Stimulated activated naive B cell treated with anti-CD40 and anti-IgM and Interleukin-4, amounts not matched to agents 10 μg/mL and 1 μg/mL and 100 μg/mL, for 72 hours (primary cell): ENCODE measurements around the gene CASTOR1.
A peak's percentile ranks its signal among the peaks of the same experiment; 100 is the strongest.
"Not testable (repeated sequence)": the region's sequence is repeated elsewhere in the genome, so short reads cannot be mapped to it uniquely, and the experiment has no call there.

Source experiments
- ATAC-seq, 2 donors: fragments of 150-1000 bp; cut with Tn5 transposase; replicated peaks; 2 replicates each; pipeline ENCODE4 v1.10.0; 2021; ENCODE audit warnings: moderate library complexity in 1 of 2
- DNase-seq: peaks from one replicate; pipeline ENCODE4 v3.0.0; 2021
- H3K27ac Mint-ChIP-seq: one replicate; pipeline ENCODE4 v1.8.0; 2022; ENCODE audit warnings: mild to moderate bottlenecking, mixed read lengths
- H3K27me3 Mint-ChIP-seq, 2 donors: one replicate each; pipeline ENCODE4 v1.8.0; 2022; ENCODE audit warnings: mixed read lengths in 2 of 2
- H3K36me3 Mint-ChIP-seq, 2 donors: one replicate each; pipeline ENCODE4 v1.8.0; 2022; ENCODE audit warnings: mixed read lengths in 2 of 2, mild to moderate bottlenecking in 1 of 2
- H3K4me1 Mint-ChIP-seq, 2 donors: one replicate each; pipeline ENCODE4 v1.8.0; 2022; ENCODE audit warnings: mixed read lengths in 2 of 2, mild to moderate bottlenecking in 1 of 2
- H3K4me3 Mint-ChIP-seq, 2 donors: one replicate each; pipeline ENCODE4 v1.8.0; 2022; ENCODE audit warnings: mild to moderate bottlenecking in 2 of 2, mixed read lengths in 2 of 2, moderate library complexity in 1 of 2
- H3K9me3 Mint-ChIP-seq, 2 donors: one replicate each; pipeline ENCODE4 v1.8.0; 2022; ENCODE audit warnings: mixed read lengths in 2 of 2, mild to moderate bottlenecking in 1 of 2

CASTOR1 gene

DNA sequence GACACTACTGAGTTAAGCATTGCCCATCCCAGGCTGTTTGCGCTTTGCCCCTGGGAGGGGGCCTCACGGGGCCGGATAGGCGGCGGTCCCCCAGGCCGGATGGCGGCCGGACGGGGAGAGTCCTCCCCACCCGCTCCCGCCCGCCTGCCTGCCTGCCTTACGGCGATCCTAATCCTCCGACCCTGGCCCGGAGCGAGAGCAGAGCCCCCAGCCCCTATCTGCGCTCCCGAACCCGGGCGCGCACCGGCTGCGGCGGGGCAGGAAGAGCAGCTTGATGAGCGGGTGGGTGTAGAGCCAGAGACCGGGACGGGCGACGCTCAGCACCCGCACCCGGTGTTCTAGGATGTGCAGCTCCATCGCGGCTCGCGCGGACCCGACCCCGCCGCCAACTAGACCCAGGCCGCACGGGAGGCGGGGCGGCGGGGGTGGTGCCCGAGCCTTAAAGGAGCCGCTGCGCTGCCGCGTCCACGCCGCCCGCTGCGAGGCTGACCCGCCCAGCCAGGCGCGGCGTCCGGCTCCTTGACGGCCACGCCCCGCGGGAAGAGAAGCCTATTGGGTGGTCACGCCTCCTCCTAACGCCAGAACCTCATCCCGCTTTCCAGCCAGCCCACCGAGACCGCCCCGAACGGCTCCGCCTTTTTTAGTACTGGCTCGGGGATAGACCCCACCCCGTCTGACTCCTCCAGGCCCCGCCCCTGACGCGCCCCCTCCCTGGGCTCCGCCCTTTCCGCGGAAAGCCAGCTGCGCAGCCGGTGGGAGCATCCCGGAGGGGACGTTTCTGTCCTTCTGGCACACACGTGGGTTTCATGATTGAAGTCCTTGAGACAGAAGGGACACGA is at the start of gene CASTOR1:
CASTOR1 (minus strand) TSS at position 365 of the 839 bp plus-strand sequence; CDS start at position 357, 8 bp downstream.
- Mint-ChIP-seq H3K27ac (peak within 1 kb of the TSS; percentile 94), H3K9me3 (no peaks in the 10 kb centered on the region), H3K36me3 (peaks cover 23 to 32% of the 10 kb centered on the region in 2 donors), H3K4me1 (peaks cover 24 to 55% of the 10 kb centered on the region in 2 donors), H3K4me3 (peak within 1 kb of the TSS; percentile 92), H3K27me3 (no peaks in the 10 kb centered on the region)
- DNase-seq (peak; percentile 87), ATAC-seq (peak; percentile 79 to 86)

- Mint-ChIP-seq H3K4me1 (peaks cover 19 to 37% of the 10 kb centered on the region in 2 donors), H3K36me3 (peaks cover 71 to 83% of the 10 kb centered on the region in 2 donors), H3K4me3 (no peak overlapping the region), H3K27me3 (no peaks in the 10 kb centered on the region), H3K9me3 (no peaks in the 10 kb centered on the region), H3K27ac (peak overlapping the region; percentile 59)
- no peak for DNase-seq
- ATAC-seq: no peak
These were observed 49.5 kb upstream of the CASTOR1 start for GRCh38 chr22:30338802-30339201.

DNA sequence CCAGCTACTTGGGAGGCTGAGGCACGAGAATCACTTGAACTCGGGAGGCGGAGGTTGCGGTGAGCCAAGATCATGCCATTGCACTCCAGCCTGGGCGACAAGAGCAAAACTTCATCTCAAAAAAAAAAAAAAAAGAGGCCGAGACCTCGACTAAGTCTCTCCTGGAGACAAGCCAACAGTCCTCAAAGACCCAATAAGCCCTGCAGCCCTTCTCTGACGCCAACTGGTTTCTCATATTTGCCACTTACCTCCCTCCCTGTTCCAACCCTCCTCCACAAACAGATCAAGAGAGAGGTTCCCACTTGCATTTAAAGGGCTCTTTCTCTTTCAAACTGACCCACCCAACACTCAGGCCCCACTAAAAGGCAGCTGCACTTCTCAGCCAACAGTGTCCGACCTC is 49.0 kb upstream of the CASTOR1 start:
- not testable (repeated sequence) for DNase-seq, ATAC-seq, H3K9me3 Mint-ChIP-seq, H3K4me3 Mint-ChIP-seq, H3K27me3 Mint-ChIP-seq, H3K27ac Mint-ChIP-seq
- H3K36me3 Mint-ChIP-seq: peaks cover 69 to 83% of the 10 kb centered on the region in 2 donors
- H3K4me1 Mint-ChIP-seq: peaks cover 21 to 37% of the 10 kb centered on the region in 2 donors

DNA sequence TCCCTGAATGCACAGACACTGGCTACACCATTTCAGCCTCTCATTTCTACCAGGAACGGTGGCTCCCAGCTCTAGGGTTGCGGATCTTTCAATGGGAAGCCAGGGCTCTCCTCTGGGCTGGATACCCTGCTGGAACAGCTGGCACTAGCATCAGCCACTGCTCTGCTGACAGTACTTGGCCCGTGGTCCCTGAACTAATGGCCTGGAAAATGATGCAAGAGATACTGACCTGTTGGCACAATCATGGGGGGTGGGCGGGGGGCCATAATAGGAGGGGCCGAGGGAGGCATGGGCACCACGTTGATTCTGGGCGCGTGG is 48.1 kb upstream of the CASTOR1 start:
- H3K27me3 Mint-ChIP-seq: no peaks in the 10 kb centered on the region
- H3K4me1 Mint-ChIP-seq: peaks cover 21 to 37% of the 10 kb centered on the region in 2 donors
- H3K9me3 Mint-ChIP-seq: no peaks in the 10 kb centered on the region
- DNase-seq (no peak), ATAC-seq (no peak)
- no peak overlapping the region for H3K4me3 Mint-ChIP-seq
- no peak overlapping the region for H3K27ac Mint-ChIP-seq
- peaks cover 65 to 84% of the 10 kb centered on the region in 2 donors for H3K36me3 Mint-ChIP-seq

DNA sequence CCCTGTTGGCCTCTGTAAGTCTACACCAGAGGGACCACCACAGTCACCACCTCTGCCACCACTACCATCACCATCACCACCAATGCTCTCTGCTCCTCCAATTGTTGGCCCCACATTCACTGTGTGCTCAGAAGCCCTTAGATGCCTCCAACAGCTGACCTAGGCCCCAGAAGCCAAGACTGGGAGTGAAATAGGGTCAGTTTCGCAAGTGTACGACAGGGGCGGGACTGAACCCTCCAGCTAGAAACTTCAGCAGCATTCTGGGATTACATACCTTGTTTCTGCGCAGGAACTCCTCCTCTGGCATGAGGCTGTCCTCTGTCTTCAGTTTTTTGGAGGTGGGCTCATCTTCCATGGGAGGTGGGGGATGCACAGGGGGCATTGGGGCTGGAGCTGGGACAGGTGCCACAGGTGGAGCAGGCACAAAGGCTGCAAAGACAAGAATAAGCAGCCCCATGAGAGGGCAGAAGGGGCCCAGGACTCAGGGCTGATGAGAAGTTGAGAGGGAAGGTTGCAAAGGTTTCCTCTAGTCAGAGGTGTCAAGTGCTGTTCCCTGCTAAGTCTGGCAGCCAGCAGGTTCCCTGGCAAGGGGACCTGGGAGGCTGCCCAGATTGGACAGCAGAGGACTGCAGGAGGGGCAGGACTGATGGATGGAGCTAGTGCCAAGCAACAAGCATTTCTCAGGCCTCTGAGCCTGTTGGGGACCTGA is 47.6 kb upstream of the CASTOR1 start:
- ATAC-seq: no peak
- Mint-ChIP-seq H3K36me3 (peaks cover 62 to 79% of the 10 kb centered on the region in 2 donors), H3K9me3 (no peaks in the 10 kb centered on the region), H3K27me3 (no peaks in the 10 kb centered on the region), H3K4me1 (peaks cover 21 to 37% of the 10 kb centered on the region in 2 donors), H3K4me3 (no peak overlapping the region), H3K27ac (peak overlapping the region; percentile 33)
- DNase-seq: no peak

DNA sequence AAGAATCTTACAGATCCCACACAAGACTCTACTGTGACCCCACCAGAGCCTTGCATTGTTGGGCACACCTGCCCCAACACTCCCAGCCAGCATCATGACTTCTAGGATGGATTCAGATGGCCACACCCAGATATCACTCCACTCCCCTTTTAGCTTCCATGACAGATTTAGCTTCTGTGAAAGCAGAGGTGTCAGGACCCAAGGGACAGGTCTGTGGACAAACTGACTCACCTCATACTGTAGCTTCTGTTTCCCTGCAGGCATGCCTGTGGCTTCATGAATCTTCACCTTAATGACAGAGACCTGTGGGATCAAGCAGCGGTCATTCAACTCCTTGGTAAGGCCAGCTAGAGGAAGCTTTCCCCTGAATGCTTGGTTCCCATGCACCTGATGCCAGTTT is 45.9 kb upstream of the CASTOR1 start:
- ATAC-seq: peak; percentile 77 to 88
- no peaks in the 10 kb centered on the region for H3K9me3 Mint-ChIP-seq

DNA sequence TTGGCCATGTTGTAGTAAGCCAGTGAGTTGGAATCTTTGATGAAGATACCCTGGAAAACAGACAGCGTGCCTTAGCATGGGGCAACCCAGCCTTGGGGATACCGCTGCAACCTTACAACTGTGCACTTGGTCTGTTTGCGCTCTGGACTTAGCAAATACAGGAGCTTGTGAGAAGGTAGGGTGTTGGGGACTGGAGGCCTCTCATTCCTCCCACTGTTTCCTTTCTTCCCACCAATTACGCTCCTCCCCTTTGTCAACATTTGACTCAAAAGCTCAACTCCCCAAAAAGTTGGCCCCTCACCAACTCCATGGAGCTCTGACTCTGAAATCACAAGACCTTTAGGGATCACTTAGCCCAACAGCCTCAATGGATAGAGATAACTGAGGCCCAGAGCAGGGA is 45.3 kb upstream of the CASTOR1 start:
- H3K4me3 Mint-ChIP-seq: no peak overlapping the region
- DNase-seq (no peak), ATAC-seq (no peak)
- peaks cover 21 to 37% of the 10 kb centered on the region in 2 donors for H3K4me1 Mint-ChIP-seq
- H3K36me3 Mint-ChIP-seq: peaks cover 61 to 78% of the 10 kb centered on the region in 2 donors
- no peaks in the 10 kb centered on the region for H3K9me3 Mint-ChIP-seq
- H3K27ac Mint-ChIP-seq: peak overlapping the region; percentile 89
- no peaks in the 10 kb centered on the region for H3K27me3 Mint-ChIP-seq

More for the DNA sequence above, 45.9 kb upstream of the CASTOR1 start:
- Mint-ChIP-seq H3K27ac (peak overlapping the region; percentile 75), H3K4me1 (peaks cover 21 to 37% of the 10 kb centered on the region in 2 donors), H3K27me3 (no peaks in the 10 kb centered on the region), H3K36me3 (peaks cover 62 to 76% of the 10 kb centered on the region in 2 donors), H3K4me3 (no peak overlapping the region)
- peak; percentile 27 for DNase-seq

GRCh38 chr22:30333707-30334087 is 44.4 kb upstream of the CASTOR1 start:
- Mint-ChIP-seq H3K4me3 (no peak overlapping the region), H3K9me3 (no peaks in the 10 kb centered on the region), H3K27ac (peak overlapping the region; percentile 78), H3K27me3 (no peaks in the 10 kb centered on the region), H3K4me1 (peaks cover 21 to 37% of the 10 kb centered on the region in 2 donors), H3K36me3 (peaks cover 53 to 68% of the 10 kb centered on the region in 2 donors)
- no peak for DNase-seq
- no peak for ATAC-seq

DNA sequence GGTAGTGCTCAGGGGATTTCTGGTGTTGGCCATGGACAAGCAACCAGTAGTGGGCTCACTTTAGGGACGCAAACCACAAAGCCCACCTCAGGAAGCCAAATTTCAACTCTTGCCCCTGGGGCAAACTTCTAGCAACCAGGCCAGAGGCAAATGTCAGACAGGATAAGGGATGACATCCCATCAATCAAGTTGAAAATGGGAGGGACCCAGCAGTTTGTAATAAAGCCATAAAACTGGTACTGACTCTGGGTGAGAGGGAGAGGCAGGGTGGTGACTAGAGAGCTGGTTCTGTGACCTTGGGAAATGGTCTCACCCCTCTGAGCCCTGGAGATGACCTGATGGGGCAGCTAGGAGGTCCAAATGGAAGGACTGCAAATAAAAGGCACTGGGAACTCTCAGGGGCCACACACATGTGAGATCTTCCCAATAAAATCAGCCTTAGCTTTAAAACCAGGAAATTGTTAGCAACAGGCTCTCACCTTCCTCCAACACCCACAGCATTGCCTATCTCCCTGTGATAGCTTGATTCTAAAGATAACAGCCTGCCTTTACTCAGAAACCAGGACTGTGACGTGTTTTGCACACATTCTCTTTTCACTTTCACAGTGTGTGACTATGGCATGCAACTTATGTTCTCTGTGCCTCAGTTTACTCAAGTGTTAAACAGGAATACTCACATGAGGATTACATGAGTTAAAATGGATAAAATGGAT is 43.8 kb upstream of the CASTOR1 start:
- DNase-seq (no peak), ATAC-seq (no peak)
- Mint-ChIP-seq H3K4me3 (no peak overlapping the region), H3K4me1 (peaks cover 21 to 39% of the 10 kb centered on the region in 2 donors), H3K36me3 (peaks cover 51 to 63% of the 10 kb centered on the region in 2 donors), H3K9me3 (no peaks in the 10 kb centered on the region), H3K27ac (peak overlapping the region; percentile 14), H3K27me3 (no peaks in the 10 kb centered on the region)

GRCh38 chr22:30332551-30332950 is 43.2 kb upstream of the CASTOR1 start:
- Mint-ChIP-seq H3K9me3 (no peaks in the 10 kb centered on the region), H3K27ac (no peak overlapping the region), H3K36me3 (peaks cover 45 to 57% of the 10 kb centered on the region in 2 donors), H3K4me3 (no peak overlapping the region), H3K27me3 (no peaks in the 10 kb centered on the region), H3K4me1 (peaks cover 25 to 41% of the 10 kb centered on the region in 2 donors)
- ATAC-seq: no peak
- DNase-seq: no peak

- Mint-ChIP-seq H3K27me3 (no peaks in the 10 kb centered on the region), H3K4me3 (no peak overlapping the region), H3K9me3 (no peaks in the 10 kb centered on the region), H3K27ac (peak overlapping the region; percentile 57), H3K36me3 (peaks cover 19 to 29% of the 10 kb centered on the region in 2 donors), H3K4me1 (peaks cover 29 to 44% of the 10 kb centered on the region in 2 donors)
- no peak for DNase-seq
- ATAC-seq: no peak
These were observed 39.3 kb upstream of the CASTOR1 start for GRCh38 chr22:30328466-30329049.

GRCh38 chr22:30327864-30328345 is 38.6 kb upstream of the CASTOR1 start:
- ATAC-seq: no peak
- Mint-ChIP-seq H3K27me3 (no peaks in the 10 kb centered on the region), H3K4me3 (peak overlapping the region; percentile 89 to 92), H3K27ac (peak overlapping the region; percentile 94), H3K9me3 (no peaks in the 10 kb centered on the region), H3K4me1 (peaks cover 35 to 51% of the 10 kb centered on the region in 2 donors), H3K36me3 (peaks cover 19 to 29% of the 10 kb centered on the region in 2 donors)
- no peak for DNase-seq

- no peaks in the 10 kb centered on the region for H3K9me3 Mint-ChIP-seq
- H3K4me1 Mint-ChIP-seq: peaks cover 35 to 57% of the 10 kb centered on the region in 2 donors
- ATAC-seq (peak; percentile 92 to 93), DNase-seq (peak; percentile 88)
- peak within 1 kb of the TSS; percentile 94 for H3K27ac Mint-ChIP-seq
- H3K4me3 Mint-ChIP-seq: peak within 1 kb of the TSS; percentile 91 to 92
- peaks cover 19 to 28% of the 10 kb centered on the region in 2 donors for H3K36me3 Mint-ChIP-seq
- no peaks in the 10 kb centered on the region for H3K27me3 Mint-ChIP-seq
These were observed 37.5 kb upstream of the CASTOR1 start, which contains the start of gene TBC1D10A for GRCh38 chr22:30326706-30327362. Gene TBC1D10A, minus strand, starts transcription at chr22:30326941. Its CDS starts 60 bp downstream, at chr22:30326881.
